Embryonic facial prominence (tissue), 1 donor: ENCODE results near the gene FOXQ1.
"Not testable (repeated sequence)": the region's sequence is repeated elsewhere in the genome, so short reads cannot be mapped to it uniquely, and the experiment has no call there.

Experiments
- DNase-seq: peaks from one replicate; pipeline ENCODE4 v3.0.0-alpha.2; 2016; ENCODE audit errors: extremely low spot score

Gene FOXQ1

DNA sequence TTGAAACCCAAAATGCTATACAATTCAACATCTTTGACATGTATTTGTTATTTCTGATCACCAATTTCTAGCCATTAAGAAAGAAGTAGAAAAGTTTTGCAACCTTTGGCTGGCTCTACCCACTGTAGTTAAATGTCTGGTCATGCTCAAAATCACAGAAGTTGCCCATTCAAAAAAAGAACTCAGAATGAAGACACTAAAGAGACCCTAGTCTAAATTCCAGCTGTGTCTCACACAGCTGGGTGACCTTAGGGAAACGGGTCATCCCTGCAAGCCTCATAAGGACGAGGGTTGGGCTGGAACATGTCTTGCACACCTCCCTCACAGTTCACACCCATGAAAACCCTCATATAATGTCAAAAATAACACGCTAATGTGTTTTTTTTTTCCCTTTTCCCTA lies 10.3 kb downstream of the FOXQ1 start:
- no peak for DNase-seq

DNA sequence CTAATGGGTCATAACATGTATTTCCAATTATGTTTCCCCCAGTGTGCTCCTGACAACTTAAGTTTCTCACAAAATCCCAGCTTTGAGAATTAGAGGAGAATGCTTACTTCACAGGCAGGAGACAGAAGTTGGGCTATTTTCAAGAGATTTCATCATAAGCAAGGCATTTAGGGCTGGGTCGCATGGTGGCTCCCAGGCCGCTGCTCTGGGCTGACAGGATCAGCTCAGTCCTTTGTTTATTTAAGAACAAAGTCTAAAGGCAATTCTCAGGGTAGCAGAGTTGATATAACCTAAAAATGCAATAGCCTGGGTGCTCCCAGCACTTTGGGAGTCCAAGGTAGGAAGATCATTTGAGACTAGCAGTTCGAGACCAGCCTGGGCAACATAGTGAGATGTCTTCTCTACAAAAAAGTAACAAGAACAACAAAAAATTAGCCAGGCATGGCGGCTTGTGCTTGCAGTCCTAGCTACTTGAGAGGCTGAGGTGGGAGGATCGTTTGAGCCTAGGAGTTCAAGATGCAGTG lies 10.9 kb downstream of the FOXQ1 start:
- DNase-seq: no peak

DNA sequence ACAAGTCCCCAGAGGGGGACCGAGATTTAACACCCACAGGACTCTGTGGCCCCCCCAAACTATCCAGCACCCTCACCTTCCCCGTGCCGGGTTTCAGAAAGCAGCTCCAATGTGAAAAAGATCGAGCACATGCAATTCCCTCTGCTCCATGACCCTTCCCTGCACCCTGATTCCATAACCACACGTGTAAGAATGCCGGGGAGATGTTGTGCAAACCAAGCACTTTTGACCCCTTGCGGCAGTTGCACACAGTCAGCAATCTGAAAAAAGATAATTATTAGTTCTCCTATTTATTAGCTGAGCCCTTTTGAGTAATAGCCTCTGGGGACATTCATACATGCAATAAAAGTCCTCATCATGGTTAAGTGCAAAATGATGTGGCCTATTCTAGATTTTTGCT lies 13.0 kb downstream of the FOXQ1 start:
- no peak for DNase-seq

DNA sequence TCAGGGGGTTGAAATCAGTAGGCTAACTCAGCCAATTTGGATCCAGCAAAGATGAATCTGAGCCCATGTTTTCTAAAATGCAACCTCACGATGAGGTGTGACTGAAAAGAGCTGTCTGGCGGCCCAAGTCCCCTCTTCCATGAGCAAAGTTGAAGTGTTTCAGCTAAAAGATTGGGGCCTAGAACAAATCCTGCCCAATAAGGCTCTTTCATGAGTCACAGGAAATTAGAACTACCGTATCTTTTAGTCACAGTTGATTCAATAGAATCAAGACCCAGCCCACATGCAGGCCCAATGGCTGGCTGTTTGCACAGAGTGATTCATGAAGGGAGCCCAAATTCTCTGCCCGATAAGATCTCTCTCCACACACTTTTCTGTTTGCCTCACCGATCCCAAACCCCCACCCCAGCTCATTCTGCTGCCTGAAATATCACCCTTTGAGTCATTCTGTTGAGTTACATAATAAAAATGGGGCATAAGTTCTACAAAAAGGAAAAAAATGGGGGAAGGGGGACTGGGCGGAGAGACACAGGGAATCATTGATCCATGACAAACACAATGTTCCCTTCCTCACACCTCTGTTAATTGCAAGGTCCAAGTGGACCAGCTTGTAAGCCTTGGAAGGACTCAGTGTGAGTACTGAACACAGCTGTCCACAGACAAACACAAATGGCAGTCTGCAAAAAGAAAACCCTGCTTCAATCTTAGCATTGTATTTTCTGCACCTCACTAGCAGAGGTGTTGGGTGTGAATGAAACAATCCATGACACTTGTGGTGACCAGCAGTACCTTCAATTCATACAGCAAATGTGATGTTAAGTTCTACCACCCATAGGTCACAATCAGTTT lies 13.8 kb downstream of the FOXQ1 start:
- DNase-seq: no peak

DNA sequence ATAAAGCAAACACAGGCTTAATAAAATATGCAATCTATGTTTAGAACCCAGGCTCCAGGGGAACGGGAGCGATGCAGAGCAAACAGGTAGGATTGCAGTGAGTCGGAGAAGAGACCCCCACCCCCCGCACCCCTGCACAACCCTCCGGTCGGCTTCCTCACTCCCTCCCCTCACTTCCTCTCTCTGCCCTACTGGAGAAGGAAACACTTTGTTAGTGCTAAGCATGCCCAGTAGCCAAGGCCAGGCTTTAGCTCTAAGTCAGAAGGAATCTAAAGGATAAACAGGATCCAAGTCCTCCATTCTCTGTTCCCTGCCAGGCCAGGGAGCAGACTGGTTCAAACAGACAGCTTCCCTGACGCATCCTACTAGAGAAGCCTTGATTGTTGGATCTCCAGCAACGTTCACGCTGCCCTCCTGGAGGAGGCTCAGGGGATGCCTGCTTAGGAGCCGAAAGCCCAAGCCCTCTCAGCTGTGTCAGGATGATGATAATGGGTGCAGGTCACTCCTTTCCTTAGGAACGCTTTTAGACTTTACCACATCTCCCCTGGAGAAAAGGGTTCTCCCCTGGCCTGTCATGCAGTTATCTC lies 14.7 kb downstream of the FOXQ1 start:
- no peak for DNase-seq

DNA sequence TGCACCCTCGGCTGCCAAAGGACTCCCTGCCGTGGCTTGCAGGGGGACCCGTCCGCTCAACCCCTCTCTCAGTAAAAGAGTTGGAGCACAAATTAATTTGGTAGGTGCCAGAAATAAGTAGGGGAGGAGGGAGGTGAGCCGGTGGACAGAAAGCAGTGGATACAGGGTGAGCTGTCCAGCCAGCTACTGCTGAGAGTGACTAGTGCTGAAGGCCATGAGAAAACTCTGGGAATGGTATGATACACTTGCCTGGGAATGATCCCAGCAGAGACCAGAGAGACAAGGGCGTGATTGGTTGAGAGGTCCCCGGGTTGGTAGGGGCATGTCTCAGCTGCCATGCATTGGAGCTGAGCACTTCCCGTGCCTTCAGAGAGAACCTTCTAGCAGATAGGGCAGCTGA lies 15.7 kb downstream of the FOXQ1 start:
- no peak for DNase-seq

DNA sequence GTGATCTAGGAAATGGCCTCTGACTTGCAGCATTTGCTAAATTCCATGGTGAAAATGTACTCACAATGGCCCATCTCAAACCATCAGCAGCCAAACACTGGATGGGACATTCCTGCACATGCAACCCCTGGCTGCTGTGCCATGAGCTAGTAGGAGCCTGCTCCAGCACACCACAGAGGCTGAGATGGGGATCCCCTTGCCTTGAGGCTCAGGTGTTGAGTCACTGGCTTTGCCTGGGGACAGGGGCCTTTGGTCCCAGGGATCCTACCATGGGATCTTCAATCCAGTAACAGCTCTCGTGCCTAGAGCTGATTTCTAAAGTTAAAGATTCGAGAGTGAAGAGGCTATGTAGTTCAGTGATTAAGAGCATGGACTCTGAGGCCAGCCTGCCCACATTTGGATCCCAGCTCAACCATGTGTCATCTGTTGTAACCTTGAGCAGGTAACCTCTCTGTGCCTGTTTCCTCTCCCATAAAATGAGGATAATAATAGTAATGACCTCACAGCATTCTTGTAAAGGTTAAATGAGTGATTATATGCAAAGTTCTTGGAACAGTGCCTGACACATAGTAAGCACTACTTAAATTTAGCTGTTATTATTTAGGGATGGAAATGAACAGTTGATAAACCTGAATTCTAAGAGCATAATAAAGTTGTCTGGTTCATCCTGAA lies 16.4 kb downstream of the FOXQ1 start:
- DNase-seq: no peak

DNA sequence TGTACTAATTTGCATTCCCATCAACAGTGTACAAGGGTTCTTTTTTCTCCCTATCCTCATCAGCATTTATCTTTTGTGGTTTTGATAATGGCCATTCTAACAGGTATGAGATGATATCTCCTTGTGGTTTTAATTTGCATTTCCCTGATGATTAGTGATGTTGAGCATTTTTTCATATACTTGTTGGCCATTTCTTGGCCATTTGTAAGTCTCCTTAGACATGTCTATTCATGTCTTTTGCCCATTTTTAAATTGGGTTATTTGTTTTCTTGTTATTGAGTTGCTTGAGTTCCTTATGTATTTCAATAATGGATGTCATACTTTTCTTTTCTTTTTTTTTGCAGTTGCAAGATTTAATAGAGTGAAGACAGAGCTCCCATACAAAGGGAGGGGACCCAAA lies 17.8 kb downstream of the FOXQ1 start:
- DNase-seq: no peak

DNA sequence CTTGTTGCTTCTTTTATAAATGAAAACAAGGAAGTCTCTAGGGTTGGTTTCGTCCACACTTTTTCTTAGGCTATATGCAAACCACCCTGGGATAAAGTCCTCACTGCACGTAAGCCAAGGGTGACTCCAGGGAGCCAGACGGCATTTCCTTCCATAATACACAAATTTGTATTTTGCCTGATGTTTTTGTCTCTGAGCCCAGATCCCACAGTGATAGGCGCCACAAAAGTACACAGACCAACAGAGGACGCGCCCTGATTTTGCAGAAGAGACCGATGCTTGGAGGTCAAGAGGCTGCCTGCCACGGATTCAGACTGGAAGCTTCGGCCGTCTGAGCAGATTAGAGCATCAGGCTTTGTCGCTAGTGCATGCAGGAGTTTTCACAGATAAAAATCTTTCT lies 22.8 kb downstream of the FOXQ1 start:
- DNase-seq: no peak

DNA sequence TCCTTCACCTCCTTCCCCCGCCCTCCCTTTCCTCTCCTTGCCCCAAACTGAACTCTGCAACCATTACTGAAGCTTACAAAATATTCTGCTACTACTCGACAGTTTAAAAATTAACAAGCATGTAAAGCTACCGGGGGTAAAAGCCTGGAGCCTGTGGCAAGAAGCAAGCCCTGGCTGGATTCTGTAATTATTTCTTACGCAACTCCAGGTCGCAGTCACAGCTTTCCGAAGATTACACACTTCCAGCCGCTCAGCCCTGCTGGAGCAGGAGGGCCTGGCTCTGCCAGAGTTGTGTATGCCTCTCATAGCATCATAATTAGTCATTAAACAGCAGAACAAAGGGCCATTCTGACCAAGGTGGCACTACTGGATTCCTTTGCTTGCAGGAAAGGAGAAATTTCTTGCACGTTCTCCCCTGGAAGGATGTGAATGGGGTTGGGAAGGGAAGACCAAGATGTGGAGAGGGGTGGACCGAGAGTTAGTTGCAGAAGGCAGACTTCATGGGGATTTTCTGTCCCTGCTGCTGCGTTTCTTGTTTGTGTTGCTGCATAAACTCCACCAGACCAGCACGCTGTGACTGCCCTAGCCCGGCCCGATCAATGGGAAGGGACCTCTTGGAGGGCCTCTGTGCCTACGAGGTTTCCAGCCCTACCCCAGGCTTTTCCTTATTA lies 23.6 kb downstream of the FOXQ1 start:
- DNase-seq: no peak

DNA sequence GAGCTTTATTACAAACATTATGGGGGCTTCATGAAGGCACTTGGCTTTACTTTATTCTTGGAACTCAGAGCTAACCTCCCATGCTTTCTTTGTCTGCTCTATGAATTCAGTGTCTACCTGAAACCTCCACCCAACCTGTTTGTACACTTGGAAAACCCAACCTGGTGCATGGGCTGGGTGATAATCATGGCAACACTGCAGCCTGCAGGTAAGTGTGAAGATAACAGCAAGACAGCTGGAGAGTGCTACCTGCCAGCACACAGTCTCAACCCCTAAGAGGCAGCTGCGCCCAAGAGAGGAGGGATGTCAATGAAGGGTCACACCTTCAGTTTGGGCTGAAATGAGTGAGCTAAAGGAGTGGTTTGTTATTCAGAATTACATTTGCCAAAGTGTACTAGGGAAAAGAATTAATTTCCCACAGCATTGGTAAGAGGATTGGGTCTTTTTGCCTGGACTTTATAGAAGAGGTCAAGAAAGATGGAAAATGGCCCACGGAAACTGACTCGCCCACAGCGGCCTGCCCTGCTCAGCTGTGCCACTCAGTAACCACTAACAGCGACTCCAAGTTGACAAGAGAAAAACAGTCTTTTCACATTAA lies 24.4 kb downstream of the FOXQ1 start:
- DNase-seq: no peak

DNA sequence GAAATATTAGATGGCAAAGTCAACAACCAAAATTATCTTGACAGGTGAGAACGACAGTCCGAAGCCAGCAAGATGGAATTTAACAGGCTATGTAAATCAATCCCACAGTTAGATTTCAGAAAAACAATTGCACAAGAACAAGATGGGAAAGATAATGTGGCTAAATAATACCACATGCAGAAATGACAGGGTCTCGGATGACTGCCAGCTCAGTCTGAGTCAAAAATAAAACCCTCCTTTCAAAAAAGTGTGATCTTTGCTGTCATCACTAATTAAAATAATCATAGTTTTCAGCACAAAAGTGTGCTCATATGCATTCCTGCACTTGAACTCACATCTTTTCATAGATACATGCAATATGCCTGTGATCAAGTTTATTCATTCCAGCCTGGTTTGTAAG lies 25.9 kb downstream of the FOXQ1 start:
- no peak for DNase-seq

DNA sequence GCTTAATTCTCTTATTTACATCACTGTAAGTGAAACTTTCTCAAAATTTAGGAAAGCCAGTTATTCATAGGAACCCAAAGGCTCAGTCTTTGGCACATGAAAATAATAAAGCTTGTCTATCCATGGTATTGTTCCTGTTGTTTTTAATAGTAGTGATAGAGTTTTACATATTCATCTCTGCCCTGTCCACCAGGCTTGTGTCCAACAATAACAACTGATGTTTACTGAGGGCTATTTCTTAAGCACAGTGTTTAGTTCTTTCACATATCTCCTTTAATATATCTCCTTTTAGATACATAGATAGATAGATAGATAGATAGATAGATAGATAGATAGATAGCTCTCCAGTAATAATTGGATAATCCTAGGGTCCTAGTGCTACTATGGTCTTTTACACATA lies 34.2 kb downstream of the FOXQ1 start:
- DNase-seq: no peak

DNA sequence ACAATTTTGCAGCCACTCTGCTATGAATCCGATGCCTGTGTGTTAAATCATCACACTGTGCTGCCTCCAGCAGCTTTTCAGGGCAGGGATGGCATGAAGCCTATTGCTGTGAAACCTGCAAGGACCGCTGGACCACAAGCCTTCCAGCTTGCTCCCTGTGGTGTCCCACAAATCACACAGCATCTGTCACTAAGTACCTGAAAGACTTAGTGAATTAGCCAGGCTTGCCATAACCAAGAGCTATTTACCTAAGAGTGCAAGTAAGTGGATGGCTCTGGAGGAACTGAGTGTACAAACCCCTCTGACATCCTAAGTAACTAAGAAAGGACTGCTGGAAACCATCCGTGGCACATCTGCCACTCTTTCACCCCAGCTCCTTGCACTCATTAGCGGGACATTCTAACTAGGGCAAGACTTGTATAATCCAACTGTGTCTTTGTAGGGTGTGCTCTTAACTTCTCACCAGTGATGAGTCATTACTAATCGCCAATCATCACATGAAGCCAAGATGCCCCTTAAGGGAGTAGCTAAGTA lies 34.7 kb downstream of the FOXQ1 start:
- no peak for DNase-seq

DNA sequence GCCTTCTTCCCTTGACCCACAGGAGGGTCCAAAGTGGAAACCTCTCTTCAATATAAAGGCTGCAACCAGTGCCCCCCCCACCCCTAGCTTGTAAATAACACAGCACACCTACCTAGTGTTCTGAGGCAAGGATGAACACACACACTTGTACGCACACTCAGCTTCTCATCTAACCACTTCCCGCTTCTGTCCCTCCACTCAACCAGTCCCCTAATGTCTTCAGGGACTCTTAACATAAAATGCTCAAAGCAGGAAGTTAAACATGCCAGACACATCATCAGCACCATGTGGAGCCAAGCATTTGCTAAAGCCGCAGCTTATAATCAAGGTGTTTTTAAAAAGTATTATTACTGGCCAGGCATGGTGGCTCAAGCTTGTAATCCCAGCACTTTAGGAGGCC lies 35.3 kb downstream of the FOXQ1 start:
- DNase-seq: no peak

DNA sequence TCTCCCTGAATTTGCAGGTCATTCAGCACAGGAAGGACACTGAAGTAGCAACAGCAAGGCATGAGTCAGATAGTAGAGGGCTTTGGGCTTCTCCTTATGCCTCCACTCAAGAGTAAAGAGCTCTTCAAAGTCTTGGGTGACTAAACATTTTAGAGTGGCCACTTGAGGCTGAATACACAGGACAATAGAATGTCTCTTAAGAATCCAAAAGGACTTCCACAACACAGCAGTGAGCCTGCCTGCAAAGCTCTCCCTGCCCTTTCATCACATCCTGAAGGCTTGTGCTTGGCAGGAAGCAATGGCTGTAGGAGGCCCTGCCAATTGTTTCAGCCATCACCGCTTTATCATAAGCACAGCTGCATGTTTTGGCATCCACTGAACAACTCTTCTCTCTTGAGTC lies 36.8 kb downstream of the FOXQ1 start:
- DNase-seq: no peak

DNA sequence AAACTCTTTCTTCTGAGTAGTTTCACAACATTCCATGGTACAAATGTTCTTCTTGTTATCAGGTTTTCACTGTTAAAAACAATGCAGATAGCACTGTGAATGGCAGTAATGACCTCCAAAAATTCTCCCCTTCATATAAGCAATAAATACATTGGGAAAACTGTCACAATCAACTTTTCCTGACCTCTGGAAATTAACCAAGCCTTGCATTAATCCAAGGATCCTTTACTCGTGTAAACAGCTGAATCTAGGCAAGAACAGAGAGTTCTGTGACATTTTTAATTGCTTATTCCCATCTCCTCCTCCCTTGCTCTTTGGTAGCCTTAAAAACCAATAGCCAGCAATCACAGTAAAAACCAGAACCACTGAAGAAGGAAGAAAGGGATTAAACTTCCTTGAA lies 37.8 kb downstream of the FOXQ1 start:
- DNase-seq: no peak

DNA sequence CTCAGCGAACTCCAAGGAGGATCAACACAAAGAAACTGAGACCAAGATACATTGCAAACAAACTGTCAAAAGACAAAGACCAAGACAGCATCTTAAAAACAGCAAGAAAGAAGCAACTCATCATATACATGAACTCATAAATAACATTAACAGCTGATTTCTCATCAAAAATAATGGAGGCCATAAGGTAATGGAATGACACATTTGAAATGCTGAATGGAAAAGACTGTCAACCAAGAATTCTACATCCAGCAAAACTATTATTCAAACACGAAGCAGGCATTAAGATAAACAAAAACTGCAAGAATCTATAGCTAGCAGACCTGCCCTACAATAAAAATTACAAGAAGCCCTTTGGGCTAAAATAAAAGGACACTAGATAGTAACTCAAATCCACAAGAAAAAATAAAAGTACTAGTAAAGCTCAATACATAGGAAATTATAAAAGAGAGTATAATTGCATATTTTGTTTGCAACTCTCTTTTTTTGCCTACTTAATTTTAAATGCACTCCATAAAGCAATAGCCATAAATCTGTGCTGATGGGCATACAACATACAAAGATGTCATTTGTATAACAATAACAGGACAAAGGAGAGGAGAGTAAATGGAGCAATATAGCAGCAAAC lies 39.6 kb downstream of the FOXQ1 start:
- DNase-seq: no peak

DNA sequence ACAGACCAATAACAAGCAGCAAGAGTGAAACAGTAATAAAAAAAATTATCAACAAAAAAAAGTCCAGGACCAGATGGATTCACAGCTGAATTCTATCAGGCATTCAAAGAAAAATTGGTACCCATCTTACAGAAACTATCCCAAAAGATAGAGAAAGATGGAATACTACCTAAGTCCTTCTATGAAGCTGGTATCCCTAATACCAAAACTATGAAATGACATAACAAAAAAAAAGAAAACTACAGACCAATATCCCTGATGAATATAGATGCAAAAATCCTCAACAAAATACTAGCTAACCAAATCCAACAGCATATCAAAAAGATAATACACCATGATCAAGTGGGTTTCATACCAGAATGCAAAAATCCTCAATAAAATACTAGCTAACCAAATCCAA lies 43.2 kb downstream of the FOXQ1 start:
- not testable (repeated sequence) for DNase-seq

DNA sequence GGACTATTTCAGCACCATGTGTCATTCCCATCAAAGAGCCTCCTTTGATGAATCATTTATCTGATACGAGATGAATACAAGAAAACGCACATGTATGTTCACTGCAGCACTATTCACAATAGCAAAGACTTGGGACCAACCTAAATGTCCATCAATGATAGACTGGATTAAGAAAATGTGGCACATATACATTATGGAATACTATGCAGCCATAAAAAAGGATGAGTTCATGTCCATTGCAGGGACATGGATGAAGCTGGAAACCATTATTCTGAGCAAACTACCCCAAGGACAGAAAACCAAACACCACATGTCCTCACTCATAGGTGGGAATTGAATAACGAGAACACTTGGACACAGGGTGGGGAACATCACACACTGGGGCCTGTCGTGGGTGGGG lies 49.8 kb downstream of the FOXQ1 start:
- DNase-seq: not testable (repeated sequence)

DNA sequence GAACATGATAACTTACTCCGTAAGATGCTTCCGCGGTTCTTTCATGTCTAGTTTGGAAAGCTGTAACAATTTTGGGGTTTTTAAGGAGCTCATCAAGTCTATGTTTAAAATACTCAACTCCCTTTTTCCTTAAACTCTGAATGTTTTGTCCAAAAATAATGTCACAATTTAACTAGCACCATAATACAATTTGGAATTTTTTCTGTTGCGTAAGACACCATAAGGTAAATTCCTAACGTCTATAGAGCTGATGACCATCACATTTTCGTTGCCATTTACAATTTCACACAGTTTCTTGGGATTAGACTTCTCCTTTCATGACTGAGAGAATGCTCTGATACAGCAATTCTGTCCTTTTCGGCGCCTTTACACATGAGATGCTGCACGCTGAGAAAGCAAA lies 50.7 kb downstream of the FOXQ1 start:
- no peak for DNase-seq
